GM23248 (cell line): ENCODE data around the gene CDH22. TPM values are rescaled to one million over a fixed set of nuclear protein-coding genes. Genes with fewer than 3 reads are reported as not detected.

ENCODE experiments used
- DNase-seq: peaks from one replicate; pipeline ENCODE4 v3.0.0-alpha.2; 2015
- H2AFZ ChIP-seq: fragments of 200-600 bp; sonication (generic); 2 replicates; pipeline ENCODE4 v1.6.1; 2016; ENCODE audit warnings: antibody characterized with exemption
- H3F3A ChIP-seq: fragments of 200-600 bp; sonication (generic); 2 replicates; pipeline ENCODE4 v1.6.1; 2016; ENCODE audit warnings: mild to moderate bottlenecking, antibody characterized with exemption, mixed run types; ENCODE audit not compliant: insufficient read depth
- H3K27ac ChIP-seq: fragments of 200-600 bp; sonication (generic); 2 replicates; pipeline ENCODE4 v1.5.1; 2016; ENCODE audit warnings: mild to moderate bottlenecking
- H3K27me3 ChIP-seq: fragments of 200-600 bp; sonication (generic); replicated peaks from 2 replicates; pipeline ENCODE4 v1.6.1; 2016; ENCODE audit warnings: mild to moderate bottlenecking; ENCODE audit not compliant: insufficient read depth
- H3K36me3 ChIP-seq: fragments of 200-600 bp; sonication (generic); 2 replicates; pipeline ENCODE4 v1.6.1; 2016; ENCODE audit warnings: low read depth, mild to moderate bottlenecking
- H3K4me1 ChIP-seq: fragments of 200-600 bp; sonication (generic); 2 replicates; pipeline ENCODE4 v1.6.1; 2016; ENCODE audit warnings: mild to moderate bottlenecking; ENCODE audit not compliant: insufficient read depth
- H3K4me2 ChIP-seq: fragments of 200-600 bp; sonication (generic); one replicate; pipeline ENCODE4 v1.6.1; 2016; ENCODE audit warnings: mild to moderate bottlenecking; ENCODE audit not compliant: unreplicated experiment
- H3K4me3 ChIP-seq: fragments of 200-600 bp; sonication (generic); 2 replicates; pipeline ENCODE4 v1.5.1; 2016; ENCODE audit warnings: mild to moderate bottlenecking
- H3K79me2 ChIP-seq: fragments of 200-600 bp; sonication (generic); 2 replicates; pipeline ENCODE4 v1.6.1; 2016; ENCODE audit warnings: mild to moderate bottlenecking; ENCODE audit not compliant: insufficient read depth
- H3K9ac ChIP-seq: fragments of 200-600 bp; sonication (generic); 2 replicates; pipeline ENCODE4 v1.6.1; 2016; ENCODE audit warnings: mild to moderate bottlenecking
- H3K9me2 ChIP-seq: fragments of 200-600 bp; sonication (generic); 2 replicates; pipeline ENCODE4 v1.6.1; 2016; ENCODE audit warnings: mixed run types, mild to moderate bottlenecking, moderate library complexity; ENCODE audit not compliant: insufficient read depth
- H3K9me3 ChIP-seq: fragments of 200-600 bp; sonication (generic); one replicate; pipeline ENCODE4 v1.6.1; 2017; ENCODE audit warnings: low read depth
- H4K20me1 ChIP-seq: fragments of 200-600 bp; sonication (generic); 2 replicates; pipeline ENCODE4 v1.6.0; 2016; ENCODE audit not compliant: insufficient read depth
- EZH2 ChIP-seq: fragments of 200-600 bp; sonication (generic); IDR thresholded peaks from 2 replicates; pipeline ENCODE4 v1.6.1; 2018; ENCODE audit warnings: antibody characterized with exemption, mild to moderate bottlenecking; ENCODE audit not compliant: insufficient read depth, poor library complexity, severe bottlenecking
- EZH2phosphoT487 ChIP-seq: fragments of 200-600 bp; sonication (generic); IDR thresholded peaks from 2 replicates; pipeline ENCODE4 v1.6.1; 2018; ENCODE audit warnings: antibody characterized with exemption, moderate library complexity, mild to moderate bottlenecking, low read depth; ENCODE audit not compliant: insufficient read depth
- WGBS, 2 experiments: methylation state at CpG; one replicate each; pipeline ENCODE4 v1.1.6; 2015 to 2017; ENCODE audit warnings: low lambda C conversion rate in 2 of 2, low coverage in 1 of 2; ENCODE audit errors: missing lambda C conversion rate in 2 of 2; 5-methylcytosine and 5-hydroxymethylcytosine counted together
- in situ Hi-C: fragments of 300-500 bp; cut with MboI; formaldehyde crosslinking; loops from 2 replicates; pipeline ENCODE4 v1.15.0; 2020
- polyA plus RNA-seq: library from polyadenylated mRNA; unstranded; fragments of >200 nt; fragmentation: Nextera tagmentation; extraction: Ambion mirVana; gene quantifications from 2 replicates; pipeline ENCODE4 v1.2.1, GENCODE V29; 2016
- total RNA-seq: library from RNA; depleted of rRNA; stranded (reverse); fragments of >200 nt; shearing (Covaris generic); gene quantifications from 2 replicates; pipeline ENCODE4 v1.2.3, GENCODE V29; 2014

CDH22 gene
- total and polyA plus RNA-seq, 2 experiments from 2014 or later: not detected

GRCh38 chr20:46218656-46219055 lies 89.6 kb downstream of the CDH22 start:
- Histone ChIP-seq H3K4me2 (no peak overlapping the region), H3K27ac (no peak overlapping the region), H4K20me1 (no peaks in the 10 kb centered on the region), H3K9me3 (no peaks in the 10 kb centered on the region), H3F3A (no peaks in the 10 kb centered on the region), H2AFZ (no peak overlapping the region), H3K9ac (no peak overlapping the region), H3K9me2 (no peaks in the 10 kb centered on the region), H3K79me2 (no peaks in the 10 kb centered on the region), H3K36me3 (no peaks in the 10 kb centered on the region), H3K4me3 (no peak overlapping the region), H3K4me1 (no peaks in the 10 kb centered on the region), H3K27me3 (no peaks in the 10 kb centered on the region)
- no peak for DNase-seq
- WGBS, 2 experiments: 63 to 69% methylated on average over 9 of the region's 9 CpGs
- in situ Hi-C loops: no loop called here
- TF ChIP-seq EZH2phosphoT487: no peak
- TF ChIP-seq EZH2: no peak

- Histone ChIP-seq H3K79me2 (no peaks in the 10 kb centered on the region), H3K9me2 (no peaks in the 10 kb centered on the region), H3K9ac (no peak overlapping the region), H4K20me1 (no peaks in the 10 kb centered on the region), H3K4me1 (no peaks in the 10 kb centered on the region), H3K4me3 (no peak overlapping the region), H2AFZ (no peak overlapping the region), H3F3A (no peaks in the 10 kb centered on the region), H3K27ac (no peak overlapping the region), H3K36me3 (no peaks in the 10 kb centered on the region), H3K9me3 (no peaks in the 10 kb centered on the region), H3K27me3 (no peaks in the 10 kb centered on the region), H3K4me2 (no peak overlapping the region)
- in situ Hi-C loops: no loop called here
- DNase-seq: no peak
- TF ChIP-seq EZH2phosphoT487 (no peak), EZH2 (no peak)
These were observed 90.7 kb downstream of the CDH22 start for GRCh38 chr20:46217583-46217982.

- Histone ChIP-seq H3K79me2 (no peaks in the 10 kb centered on the region), H3K36me3 (no peaks in the 10 kb centered on the region), H3F3A (no peaks in the 10 kb centered on the region), H3K4me1 (no peaks in the 10 kb centered on the region), H2AFZ (no peak overlapping the region), H3K9me2 (no peaks in the 10 kb centered on the region), H3K9ac (no peak overlapping the region), H3K4me2 (no peak overlapping the region), H4K20me1 (no peaks in the 10 kb centered on the region), H3K4me3 (no peak overlapping the region), H3K9me3 (no peaks in the 10 kb centered on the region), H3K27me3 (no peaks in the 10 kb centered on the region), H3K27ac (no peak overlapping the region)
- WGBS, 2 experiments: 82% methylated on average over 22 of the region's 22 CpGs
- TF ChIP-seq EZH2 (no peak), EZH2phosphoT487 (no peak)
- in situ Hi-C loops: no loop called here
- no peak for DNase-seq
These were observed 91.4 kb downstream of the CDH22 start for GRCh38 chr20:46216770-46217464.

- H3K9me3 ChIP-seq: no peaks in the 10 kb centered on the region
- no peak overlapping the region for H2AFZ ChIP-seq
- H4K20me1 ChIP-seq: no peaks in the 10 kb centered on the region
- TF ChIP-seq EZH2 (no peak), EZH2phosphoT487 (no peak)
- no peaks in the 10 kb centered on the region for H3K9me2 ChIP-seq
- no peaks in the 10 kb centered on the region for H3K4me1 ChIP-seq
- no peak overlapping the region for H3K4me2 ChIP-seq
- H3K79me2 ChIP-seq: no peaks in the 10 kb centered on the region
- peak; percentile 15 for DNase-seq
- H3K27me3 ChIP-seq: no peaks in the 10 kb centered on the region
- H3K4me3 ChIP-seq: no peak overlapping the region
- in situ Hi-C loops: no loop called here
- H3K27ac ChIP-seq: no peak overlapping the region
- WGBS, 2 experiments: 34 to 37% methylated on average over 12 to 15 of the region's 17 CpGs
- H3F3A ChIP-seq: no peaks in the 10 kb centered on the region
- H3K36me3 ChIP-seq: no peaks in the 10 kb centered on the region
- no peak overlapping the region for H3K9ac ChIP-seq
These were observed 92.2 kb downstream of the CDH22 start for GRCh38 chr20:46215913-46216707.
